GM12892 (cell line): ENCODE data around the gene AKAP13.

Experiments
- POLR2A ChIP-seq: IDR thresholded peaks from 2 replicates; pipeline ENCODE4 v1.6.1; 2011; ENCODE audit warnings: low read depth, low read length, control low read depth
- TAF1 ChIP-seq: IDR thresholded peaks from 2 replicates; pipeline ENCODE4 v1.6.1; 2011; ENCODE audit warnings: low read depth, mild to moderate bottlenecking, control low read depth, low read length, borderline replicate concordance

DNA sequence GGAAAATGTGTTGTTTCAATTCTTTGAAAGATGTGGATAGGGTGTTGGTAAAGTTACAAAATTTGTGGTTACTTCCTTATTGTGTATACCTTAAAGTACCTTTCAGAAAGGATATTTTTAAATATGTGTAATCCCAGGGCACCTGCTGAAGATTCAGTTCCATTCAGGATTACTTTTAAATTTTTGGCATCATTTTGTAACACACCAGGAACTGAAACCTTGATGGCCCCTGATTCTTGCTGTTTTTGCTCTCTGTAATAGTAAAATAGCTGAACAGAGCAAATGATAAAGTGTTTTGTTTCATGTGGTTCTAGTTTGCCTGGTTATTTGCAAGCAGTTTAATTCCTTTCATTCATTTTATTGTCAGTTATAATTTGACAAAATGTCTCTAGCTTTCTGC lies 253.5 kb downstream of the AKAP13 start:
- no peak for TF ChIP-seq POLR2A
- TF ChIP-seq TAF1 = no peak
